Fibroblast of the conjunctiva (primary cell): ENCODE results near the gene BCL2L13.
"Not testable (repeated sequence)": the region's sequence is repeated elsewhere in the genome, so short reads cannot be mapped to it uniquely, and the experiment has no call there.

Experiments used
- DNase-seq: peaks from one replicate; pipeline ENCODE4 v3.0.0-alpha.2; 2010; ENCODE audit warnings: low read depth

The BCL2L13 gene

GRCh38 chr22:17697196-17697595, 58.6 kb downstream of the BCL2L13 start:
- not testable (repeated sequence) for DNase-seq

DNA sequence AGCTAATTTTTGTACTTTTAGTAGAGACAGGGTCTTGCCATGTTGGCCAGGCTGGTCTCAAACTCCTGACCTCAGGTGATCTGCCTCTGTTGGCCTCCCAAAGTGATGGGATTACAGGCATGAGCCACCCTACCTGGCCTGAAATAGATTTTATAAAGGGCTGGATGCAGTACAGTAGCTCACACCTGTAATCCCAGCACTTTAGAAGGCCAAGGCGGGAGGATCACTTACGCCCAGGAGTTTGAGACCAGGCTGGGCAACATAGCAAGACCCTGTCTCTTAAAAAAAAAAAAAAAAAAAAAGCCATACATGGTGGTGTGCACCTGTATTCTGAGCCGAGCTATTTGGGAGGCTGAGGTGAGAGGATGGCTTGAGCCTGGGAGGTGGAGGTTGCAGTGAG, 59.7 kb downstream of the BCL2L13 start:
- DNase-seq: not testable (repeated sequence)

DNA sequence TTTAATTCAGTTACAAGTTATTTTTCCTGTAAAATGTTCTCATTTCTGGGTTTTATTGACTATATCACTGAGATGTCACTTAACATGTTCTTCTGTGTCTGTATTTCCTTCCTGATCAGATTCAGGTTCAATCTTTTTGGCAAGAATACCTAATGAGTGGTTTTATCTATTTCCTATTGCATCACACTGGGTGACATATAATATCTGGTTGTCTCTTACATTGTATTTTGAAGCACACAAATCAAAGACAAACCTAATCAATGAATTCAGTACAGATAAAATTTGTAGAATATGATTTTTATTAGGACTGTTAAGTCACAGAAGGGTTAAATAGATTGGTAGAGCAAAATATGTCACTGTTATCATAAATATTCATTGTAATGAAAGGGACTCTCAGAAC, 60.4 kb downstream of the BCL2L13 start:
- DNase-seq: no peak

GRCh38 chr22:17699696-17700340, 61.3 kb downstream of the BCL2L13 start:
- no peak for DNase-seq

GRCh38 chr22:17700778-17701177, 62.2 kb downstream of the BCL2L13 start:
- no peak for DNase-seq

DNA sequence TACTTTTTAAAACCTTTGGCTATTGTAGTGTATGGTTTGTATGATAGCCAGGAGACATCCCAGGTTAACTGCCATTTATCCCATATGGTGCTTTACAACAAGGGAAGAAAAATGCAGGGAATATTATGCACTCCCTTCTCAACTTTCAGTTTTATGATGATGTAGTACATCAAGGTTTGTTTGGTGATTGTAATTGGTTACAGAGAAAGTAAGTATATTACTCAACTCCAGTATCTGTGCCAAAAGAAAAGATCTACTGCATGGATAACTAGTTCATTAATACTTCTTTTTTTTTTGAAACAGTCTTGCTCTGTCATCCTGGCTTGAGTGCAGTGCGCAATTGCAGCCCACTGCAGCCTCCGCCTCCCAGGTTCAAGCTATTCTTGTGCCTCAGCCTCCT, 65.3 kb downstream of the BCL2L13 start:
- no peak for DNase-seq

- no peak for DNase-seq
Observed at GRCh38 chr22:17705546-17705945, 67.0 kb downstream of the BCL2L13 start.

DNA sequence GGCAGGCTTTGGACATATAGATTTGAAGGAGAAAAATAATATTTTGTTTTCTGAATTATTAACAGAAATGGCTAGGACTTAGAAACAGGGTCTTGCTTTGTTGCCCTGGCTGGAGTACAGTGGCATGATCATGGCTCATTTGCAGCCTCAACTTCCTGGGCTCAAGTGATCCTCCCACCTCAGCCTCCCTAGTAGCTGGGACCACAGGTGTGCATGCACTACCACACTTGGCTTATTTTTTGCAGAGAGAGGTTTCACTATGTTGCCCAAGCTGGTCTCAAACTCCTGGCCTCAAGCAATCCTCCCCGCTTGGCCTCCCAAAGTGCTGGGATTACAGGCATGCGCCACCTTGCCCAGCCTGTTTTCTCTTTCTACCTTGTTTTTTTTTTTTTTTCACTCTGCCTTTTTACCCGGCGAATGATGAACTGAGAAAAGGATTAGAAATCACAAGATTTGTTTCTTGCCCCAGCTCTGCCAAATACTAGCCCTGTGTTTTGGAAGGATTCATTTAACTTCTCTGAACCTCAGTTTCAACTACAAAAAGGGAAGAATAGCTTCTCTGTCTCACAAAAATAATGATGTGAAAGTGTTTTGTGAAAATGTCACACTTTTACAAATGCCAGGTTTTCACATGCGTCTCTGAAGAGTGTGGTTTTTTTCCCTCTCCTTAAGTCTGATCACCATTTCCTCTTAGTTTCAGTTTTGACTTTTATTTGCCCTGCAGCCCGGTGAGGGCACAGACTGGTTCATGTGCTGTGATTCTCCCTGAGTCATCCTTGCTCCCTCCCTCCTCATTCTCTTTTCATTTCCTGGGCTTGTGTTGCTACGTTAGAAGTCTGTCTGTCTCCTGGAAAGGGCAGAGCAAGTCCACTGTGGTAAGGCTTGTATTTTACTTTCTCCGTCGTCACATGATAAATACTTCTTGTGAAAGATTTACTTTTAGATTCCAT, 67.7 kb downstream of the BCL2L13 start:
- peak; percentile 85 for DNase-seq

- no peak for DNase-seq
Observed at GRCh38 chr22:17706947-17707346, 68.4 kb downstream of the BCL2L13 start.

- DNase-seq: no peak
Observed at GRCh38 chr22:17707526-17707925, 69.0 kb downstream of the BCL2L13 start.

DNA sequence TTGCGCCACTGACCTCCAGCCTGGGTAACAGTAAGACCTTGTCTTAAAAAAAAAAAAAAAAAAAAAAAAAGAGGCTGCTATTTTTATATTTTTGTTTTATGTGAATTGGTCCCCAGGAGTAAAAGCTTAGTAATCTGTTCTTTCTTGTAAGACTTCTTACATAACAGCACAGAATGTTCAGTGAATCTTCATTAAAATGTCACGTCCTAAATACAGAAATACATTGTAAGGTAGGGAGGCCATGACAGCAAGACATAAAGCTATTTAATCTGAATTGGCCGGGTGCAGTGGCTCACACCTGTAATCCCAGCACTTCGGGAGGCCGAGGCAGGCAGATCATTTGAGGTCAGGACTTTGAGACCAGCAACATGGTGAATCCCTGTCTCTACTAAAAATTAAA, 71.5 kb downstream of the BCL2L13 start:
- no peak for DNase-seq

DNA sequence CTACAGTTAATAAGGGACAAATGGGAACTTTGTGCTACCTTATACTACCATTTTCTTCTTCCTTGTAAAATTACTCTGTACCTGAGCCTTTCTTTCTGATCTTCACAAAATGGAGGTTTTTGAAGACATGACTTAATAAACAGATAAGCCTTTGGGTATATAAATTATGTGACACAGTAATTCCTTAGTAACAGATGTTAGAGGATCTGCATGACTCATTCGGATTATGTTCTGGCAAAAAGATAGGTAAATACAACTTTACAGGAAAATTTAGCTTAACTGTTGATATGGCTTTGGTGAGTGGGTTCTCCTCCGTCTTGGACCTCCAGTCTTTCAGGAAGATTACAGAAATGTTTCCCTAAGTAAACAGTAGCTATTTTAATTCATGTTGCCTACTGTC, 73.9 kb downstream of the BCL2L13 start:
- no peak for DNase-seq

GRCh38 chr22:17716529-17716928, 78.0 kb downstream of the BCL2L13 start:
- no peak for DNase-seq

- no peak for DNase-seq
Observed at GRCh38 chr22:17717708-17718107, 79.2 kb downstream of the BCL2L13 start.

DNA sequence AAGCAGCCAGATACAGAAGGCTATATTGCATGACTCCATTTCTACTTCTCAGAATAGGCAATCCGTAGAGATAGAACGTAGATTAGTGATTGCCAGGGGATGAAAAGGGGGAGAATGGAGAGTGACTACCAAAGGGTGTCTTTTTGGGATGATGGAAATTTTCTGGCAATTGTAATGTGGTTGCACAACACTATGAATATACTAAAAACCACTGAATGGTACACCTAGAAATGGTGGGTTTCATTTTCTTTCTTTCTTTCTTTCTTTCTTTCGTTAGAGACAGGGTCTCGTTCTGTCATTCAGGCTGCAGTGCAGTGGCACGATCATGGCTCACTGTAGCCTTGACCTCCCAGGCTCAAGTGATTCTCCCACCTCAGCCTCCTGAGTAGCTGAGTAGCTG, 81.4 kb downstream of the BCL2L13 start:
- no peak for DNase-seq

GRCh38 chr22:17724241-17724640, 85.7 kb downstream of the BCL2L13 start:
- DNase-seq: no peak

DNA sequence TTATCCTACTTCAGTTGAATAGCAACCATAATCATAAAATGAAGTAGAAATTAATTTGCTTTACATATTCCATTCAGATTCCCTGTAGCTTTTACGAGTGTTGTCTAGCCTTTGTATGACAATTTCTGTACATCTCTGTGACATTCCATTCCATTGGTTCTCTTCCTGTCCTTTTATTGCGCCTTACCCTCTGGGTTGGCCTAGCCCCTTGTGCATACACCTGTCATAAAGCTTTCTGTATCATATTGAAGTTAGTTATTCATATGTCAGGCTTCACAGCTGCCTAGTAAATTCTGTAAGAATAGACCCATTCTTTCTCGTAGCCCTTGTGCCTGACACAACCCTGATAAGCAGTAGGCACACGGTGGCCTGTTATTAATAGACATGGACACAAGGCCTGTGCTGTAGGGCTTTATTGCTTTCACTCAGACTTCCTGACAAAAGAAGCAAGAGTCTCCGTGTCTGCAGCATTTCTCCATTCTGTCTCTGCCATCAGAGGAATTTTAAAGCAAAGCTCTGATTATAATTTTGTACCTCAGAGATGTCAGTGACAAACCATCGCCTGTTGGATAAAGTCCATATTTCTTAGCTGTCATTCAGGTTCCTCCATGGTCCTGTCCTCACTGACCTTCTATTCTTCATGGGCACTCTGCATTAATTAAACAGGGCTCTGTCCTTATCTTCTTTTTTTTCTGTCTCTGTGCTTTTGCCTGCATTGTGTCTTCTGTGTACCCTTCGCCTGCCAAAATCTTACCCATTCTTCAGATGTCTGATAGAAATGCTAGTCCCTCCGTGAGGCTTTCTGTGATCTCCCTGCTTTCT, 86.3 kb downstream of the BCL2L13 start:
- no peak for DNase-seq

DNA sequence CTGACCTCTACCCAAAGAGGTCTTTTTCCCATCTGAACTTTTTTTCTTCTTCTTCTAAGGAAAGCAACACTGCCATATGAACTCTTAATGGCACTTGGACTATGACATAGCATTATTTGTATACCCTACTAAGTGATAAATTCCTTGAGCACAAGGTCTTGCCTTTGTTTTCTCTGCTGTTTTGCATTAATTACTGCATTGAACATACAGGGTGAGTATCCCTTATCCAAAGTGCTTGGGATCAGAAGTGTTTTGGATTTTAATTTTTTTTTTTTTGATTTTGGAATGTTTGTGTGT, 86.9 kb downstream of the BCL2L13 start:
- no peak for DNase-seq

GRCh38 chr22:17726006-17726927, 87.7 kb downstream of the BCL2L13 start:
- DNase-seq: no peak

DNA sequence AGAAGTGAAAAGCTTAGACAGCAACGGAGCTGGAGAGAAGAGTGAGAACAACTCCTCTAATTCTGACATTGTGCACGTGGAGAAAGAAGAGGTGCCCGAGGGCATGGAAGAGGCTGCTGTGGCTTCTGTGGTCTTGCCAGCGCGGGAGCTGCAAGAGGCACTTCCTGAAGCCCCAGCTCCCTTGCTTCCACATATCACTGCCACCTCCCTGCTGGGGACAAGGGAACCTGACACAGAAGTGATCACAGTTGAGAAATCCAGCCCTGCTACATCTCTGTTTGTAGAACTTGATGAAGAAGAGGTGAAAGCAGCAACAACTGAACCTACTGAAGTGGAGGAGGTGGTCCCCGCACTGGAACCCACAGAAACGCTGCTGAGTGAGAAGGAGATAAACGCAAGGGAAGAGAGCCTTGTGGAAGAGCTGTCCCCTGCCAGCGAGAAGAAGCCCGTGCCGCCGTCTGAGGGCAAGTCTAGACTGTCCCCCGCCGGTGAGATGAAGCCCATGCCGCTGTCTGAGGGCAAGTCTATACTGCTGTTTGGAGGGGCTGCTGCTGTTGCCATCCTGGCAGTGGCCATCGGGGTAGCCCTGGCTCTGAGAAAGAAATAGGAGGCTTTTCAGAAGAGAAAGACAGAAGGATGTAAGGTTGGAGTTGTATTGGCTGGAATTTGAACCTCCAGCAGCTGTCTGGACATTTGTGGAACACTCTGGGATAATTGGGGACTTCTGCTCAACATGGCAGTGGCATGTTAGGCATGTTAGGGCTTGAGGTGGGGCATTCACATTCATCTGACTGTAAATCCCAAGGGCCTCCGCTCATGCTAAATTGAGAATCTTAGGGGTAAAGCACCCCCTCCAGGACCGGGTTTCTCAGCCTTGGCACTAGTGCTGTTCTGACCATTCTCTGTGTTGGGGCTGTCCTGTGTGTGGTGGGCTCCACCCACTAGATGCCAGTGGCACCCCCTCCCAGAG, 88.7 kb downstream of the BCL2L13 start:
- no peak for DNase-seq
